Activated CD4-positive, alpha-beta T cell treated with anti-CD3 and anti-CD28 coated beads for 4 hours (primary cell): ENCODE results near the gene TAS1R2.
"Not testable (repeated sequence)": the region's sequence is repeated elsewhere in the genome, so short reads cannot be mapped to it uniquely, and the experiment has no call there.

Experiments
- DNase-seq, 2 donors: peaks; one replicate each; pipeline ENCODE4 v3.0.0-alpha.2; 2020

The TAS1R2 gene

GRCh38 chr1:18883636-18884418 lies 24.4 kb upstream of the TAS1R2 start:
- peak; percentile 58 to 76 for DNase-seq

DNA sequence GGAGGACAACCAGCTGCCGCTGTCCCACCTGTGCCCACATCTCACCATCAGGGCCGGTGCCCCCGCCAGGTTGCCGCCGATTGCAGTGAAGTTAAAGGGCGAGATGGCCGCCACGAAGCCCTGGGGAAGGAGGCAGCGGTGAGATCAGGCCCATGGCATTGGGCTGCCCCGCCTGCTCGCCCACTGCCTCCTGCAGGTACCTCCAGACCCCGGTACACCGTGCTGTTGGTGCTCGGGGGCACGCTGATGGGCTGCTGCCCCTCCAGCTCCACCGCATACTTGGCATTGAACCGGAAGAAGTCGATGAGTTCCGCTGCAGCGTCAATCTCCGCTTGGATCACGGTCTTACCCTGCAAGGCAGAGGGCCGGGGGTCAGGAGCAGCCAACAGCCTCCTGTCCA lies 23.6 kb upstream of the TAS1R2 start:
- no peak for DNase-seq

DNA sequence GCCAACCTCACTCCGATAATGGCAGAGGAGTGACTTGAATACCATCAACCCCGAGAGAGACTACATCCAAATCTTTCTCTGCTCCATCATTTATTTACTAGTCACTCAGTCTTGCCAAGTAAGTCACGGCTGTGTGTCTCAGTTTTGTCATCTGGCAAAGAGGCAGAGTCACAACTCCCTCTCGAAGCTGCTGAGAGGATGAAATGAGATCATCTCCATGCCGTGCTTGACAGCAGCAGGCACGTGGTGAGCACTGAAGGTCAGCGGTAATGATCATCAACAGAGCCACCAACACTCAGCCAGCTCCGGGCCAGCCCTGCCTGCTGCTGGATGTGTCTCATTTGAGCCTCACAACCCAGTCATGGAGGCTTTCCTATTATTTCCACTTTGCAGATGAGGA lies 23.0 kb upstream of the TAS1R2 start:
- no peak for DNase-seq

DNA sequence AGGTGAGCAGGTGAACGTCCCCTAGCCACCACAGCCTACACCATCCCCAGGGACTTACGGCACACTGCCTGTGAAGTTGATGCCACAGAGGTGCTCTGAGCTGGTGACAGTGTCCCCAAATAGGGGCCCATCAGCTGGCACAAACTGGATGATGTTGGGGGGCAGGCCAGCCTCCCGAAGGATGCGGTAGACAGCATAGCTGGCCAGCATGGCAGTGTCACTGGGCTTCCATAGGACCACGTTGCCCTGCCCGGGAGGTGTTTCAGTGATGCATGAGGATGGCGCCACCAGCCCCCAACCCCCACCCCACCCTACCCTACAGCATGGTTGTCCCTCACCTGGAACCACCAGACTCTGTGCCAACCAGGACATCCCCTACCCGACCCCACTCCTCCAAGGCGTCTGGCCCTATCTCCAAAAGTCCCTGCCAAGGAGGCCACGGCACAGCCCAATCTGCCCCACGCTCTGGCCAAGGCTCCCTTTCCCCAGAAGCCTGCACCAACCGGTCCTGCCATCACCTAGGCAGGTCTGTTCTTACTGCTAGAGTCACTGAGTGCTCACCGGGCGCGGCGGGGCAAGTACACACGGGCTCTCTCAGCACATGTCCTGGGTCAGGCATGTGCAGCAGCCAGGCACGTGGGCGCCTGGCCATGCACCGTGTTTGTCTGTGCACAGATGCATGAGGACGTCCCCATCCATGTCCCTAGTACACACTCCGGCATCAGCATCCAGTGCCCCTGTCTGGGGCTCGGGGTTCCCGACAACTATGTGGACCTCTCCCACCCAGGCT lies 22.4 kb upstream of the TAS1R2 start:
- DNase-seq, result no peak

- no peak for DNase-seq
These were observed 21.7 kb upstream of the TAS1R2 start for GRCh38 chr1:18881164-18881563.

DNA sequence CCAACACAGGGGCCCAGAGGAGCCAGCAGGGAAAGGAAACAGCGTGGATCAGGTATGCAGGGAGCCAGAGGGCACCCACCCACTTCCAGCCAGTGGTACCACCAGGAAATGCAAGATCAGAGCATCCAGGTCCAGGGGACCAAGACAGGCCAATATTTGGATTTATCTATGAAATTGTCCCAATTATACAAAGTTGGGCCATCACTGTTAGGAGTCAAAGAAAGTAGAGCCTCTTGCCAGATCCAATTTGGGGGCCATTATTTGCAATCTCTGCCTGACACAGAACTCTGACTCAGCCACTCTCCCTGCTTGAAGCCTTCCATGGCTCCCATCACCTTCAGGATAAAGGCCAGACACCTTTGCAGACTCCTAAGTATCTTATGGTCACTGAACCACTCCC lies 21.1 kb upstream of the TAS1R2 start:
- DNase-seq, result no peak

- no peak for DNase-seq
These were observed 20.4 kb upstream of the TAS1R2 start for GRCh38 chr1:18879791-18880309.

DNA sequence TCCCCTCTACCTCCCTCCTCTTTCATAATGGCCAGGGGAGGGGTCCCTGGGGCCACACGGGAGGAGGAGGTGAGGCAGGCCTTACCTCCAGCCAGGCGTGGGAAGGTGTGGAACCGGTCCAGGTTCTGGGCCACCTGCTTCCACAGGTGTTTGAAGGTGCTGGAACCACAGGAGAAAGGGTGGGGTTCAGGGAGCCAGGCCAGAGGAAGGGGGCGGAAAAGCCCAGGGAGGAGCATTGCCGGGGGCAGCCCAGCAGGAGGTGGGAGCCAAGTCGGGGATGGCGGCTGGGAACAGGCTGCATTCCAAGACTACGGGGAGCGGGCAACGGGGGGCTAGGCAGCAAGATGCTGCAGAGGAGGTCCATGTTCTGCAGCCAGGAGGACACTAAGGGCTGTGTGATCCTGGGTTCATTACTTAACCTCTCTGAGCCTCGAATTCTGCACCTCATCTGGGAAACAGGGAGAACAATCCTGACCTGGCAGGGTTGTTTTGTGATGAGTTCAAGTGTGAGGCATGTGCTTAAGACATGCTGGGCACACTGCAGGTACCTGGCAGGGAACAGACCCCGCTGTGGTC lies 19.8 kb upstream of the TAS1R2 start:
- DNase-seq, result no peak

- DNase-seq, result no peak
These were observed 19.2 kb upstream of the TAS1R2 start for GRCh38 chr1:18878538-18879214.

DNA sequence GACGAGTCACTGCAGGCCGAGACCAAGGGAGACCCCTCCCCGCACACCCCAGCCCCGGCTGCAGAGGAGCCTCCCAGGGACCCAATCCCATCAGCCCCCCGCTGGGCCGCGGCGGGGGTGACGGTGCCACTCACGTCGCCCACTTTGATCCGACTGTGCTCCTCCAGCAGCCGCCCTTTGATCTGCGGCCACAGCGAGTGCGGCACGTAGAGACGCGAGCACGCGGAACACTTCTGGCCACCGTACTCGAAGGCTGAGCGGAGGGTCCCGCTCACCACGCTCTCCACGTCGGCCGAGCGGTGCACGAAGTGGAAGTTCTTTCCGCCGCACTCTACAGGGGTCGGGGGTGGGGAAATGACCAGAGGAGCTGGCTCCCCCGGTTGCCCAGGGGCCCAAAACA lies 17.8 kb upstream of the TAS1R2 start:
- no peak for DNase-seq

- no peak for DNase-seq
These were observed 16.8 kb upstream of the TAS1R2 start for GRCh38 chr1:18876210-18876609.

DNA sequence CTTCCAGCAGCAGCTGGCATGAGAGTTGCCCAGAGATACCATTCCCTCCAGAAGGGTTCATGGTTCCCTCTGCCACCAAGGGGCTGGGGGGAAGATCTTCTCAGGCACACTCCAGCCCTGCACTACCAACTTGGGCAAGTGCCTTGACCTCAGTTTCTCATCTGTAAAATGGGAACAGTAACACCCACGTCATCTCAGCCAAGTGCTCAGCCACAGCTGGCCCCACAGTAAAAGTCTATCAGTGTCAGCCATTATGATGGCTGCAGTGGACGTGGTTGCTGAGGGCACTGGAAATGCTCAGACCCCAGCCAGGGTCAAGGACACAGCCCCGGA lies 16.3 kb upstream of the TAS1R2 start:
- no peak for DNase-seq

GRCh38 chr1:18875107-18875795 lies 15.8 kb upstream of the TAS1R2 start:
- peak; percentile 38 to 67 for DNase-seq

DNA sequence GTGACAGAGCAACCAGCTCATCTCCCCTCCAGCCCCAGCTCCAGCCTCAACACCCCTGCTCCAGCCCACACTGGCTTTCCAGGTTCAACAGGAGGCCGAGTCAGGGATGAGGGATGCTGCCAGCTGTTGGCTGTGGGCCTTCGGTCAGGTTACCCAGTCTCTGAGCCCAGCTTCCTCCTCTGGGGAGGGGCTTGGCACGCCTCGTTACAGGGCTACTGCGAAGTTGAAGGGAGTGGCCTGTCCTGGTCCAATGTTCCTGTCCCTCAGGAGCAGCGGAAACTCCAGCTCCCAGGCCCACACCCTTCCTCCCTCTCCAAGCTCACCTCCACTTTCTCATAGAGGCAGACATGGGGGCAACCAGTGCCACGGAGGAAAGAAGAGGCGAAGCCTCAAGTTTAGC lies 15.1 kb upstream of the TAS1R2 start:
- no peak for DNase-seq

DNA sequence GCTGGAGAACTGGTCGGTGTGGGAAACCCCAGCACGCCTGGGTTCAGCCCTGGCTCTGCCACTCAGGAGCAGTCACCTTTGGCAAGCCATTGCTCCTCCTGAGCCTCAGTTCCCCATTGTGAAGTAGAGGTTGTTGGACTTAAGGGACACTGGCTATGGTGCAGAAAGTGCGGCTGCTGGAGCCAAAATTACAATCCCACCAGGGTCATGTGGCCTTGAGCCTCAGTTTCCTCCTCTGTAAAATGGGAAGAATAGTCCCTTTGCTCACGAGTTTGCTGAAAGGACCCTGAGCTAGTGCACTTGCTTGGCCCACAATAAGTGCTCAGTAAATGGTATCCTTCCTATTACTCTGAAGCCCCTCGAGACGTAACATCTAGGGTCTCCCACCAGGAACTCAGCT lies 14.6 kb upstream of the TAS1R2 start:
- no peak for DNase-seq

- no peak for DNase-seq
These were observed 12.7 kb upstream of the TAS1R2 start for GRCh38 chr1:18872071-18872611.

DNA sequence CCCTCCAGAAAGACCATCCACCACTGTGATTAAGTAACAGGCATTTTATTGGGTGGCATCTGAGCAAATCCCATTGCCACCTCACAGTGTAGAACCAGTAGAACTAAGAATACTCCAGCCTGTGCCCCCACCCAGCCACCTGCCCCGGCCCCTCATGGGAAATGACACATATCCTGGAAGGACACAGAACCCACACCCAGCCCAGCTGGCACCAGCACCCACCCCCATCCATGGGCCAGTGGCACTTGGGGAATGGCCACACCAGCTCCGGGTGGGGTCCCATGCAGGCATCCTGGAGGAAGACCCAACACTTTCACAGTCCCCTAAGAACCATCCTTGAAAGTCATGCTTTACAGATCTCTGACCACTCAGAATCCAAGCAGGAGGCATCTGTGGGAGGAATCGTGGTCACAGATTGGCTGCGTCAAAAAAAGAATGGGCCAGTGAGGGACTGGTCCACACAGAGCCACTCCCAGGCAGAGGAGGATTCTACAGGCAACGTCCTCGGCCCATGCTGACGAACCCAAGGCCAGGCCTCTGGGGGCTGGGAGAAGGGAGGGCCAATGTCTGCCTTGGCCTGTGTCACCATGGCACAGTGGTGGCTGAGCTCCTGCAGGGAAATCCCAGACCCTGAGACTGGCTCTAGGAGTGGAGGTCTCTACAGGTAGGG lies 12.1 kb upstream of the TAS1R2 start:
- DNase-seq, result no peak

DNA sequence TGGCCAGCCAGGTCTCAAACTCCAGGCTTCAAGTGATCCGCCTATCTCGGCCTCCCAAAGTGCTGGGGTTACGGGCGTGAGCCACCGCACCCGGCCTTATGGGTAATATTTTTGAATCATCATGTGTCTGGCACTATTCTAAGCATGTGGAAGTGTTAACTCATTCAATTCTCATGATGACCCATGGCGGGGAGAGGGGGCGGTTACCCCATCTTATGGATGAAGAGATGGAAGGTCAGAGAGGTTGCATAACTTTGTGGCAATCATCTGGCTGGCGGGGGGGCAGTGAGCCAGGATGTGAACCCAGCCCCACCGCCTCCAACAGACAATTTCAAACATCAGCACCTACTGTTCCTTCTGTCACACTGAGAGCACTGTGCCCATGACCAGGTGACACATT lies 11.5 kb upstream of the TAS1R2 start:
- no peak for DNase-seq

DNA sequence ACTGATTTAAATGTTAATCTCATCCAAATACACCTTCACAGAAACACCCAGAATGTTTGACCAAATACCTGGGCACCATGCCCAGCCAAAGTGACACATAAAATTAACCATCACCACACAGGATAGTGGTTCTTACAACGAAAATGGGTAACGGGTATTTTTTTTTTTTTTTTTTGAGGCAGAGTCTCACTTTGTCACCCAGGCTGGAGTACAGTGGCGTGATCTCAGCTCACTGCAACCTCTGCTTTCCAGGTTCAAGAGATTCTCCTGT lies 11.1 kb upstream of the TAS1R2 start:
- DNase-seq, result not testable (repeated sequence)

DNA sequence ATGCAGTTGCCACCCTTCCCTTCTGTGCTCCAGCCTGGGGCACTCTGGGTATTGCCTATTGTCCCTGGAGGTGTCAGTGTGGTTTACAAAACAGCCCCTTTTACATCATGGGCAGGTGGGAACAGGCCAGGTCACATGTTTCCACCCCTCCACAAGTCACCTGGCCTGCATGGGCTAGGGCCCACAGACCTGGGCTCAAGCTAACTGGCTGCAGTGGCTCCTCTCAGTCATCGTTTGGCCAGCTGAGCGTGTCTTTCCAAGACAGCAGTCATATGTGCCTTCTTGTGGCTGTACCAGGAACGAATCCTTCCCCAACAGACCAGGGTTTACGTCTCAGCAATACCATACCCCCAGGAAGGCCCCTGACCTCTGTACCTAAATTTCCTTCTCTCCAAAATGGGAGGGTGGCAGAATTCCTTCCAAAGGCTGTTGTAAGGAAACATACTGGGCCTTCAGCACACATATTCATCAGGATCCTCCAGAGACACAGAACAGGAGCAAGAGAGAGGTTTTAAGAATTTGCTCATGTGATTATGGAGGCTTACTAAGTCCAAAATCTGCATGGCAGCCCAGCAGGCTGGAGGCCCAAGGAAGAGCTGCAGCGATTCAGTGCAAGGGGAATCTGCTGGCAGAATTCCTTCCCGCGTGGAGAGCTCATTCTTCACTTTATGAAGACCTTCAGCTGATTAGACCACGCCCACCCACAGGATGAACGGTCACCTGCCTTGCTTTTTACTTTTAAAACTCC lies 10.6 kb upstream of the TAS1R2 start:
- DNase-seq, result no peak

DNA sequence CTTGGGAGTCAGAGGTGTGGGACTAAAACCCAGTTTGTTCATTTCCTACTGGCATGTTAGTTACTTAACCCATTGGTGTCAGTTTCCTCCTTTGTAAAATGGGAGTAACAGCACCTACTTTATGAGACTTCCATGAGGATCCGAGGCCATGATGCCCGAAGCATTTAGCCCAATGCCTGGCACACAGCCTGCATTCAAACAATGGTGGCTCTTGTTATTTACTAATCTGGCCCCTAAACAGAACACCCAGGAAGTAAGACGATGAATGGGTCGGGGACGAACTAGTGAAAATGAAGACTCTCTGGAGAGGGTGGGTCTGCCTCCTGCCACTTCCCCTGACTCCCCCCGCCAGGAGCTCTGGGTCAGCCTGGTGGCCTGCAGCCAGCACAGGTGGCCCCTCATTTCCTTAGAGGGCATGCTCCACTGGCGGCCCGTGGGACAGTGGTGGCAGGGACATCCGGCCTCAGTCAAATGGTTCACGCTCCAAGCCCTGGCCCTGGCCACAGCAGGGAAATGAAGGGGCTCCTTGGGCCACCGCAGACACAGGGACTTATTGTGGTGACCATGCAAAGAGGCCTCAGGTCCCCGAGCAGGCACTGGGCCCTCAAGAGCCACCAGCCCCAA lies 9.5 kb upstream of the TAS1R2 start:
- no peak for DNase-seq
